ENCODE results near the gene DGKI. TPM values are rescaled to one million over a fixed set of nuclear protein-coding genes. Genes with fewer than 3 reads are reported as not detected.

Gene DGKI
- total and polyA plus RNA-seq, 2 donors (not counting 1 experiment from before 2014, with no cell fraction given) = not detected

- no peaks in the 10 kb centered on the region for H3K36me3 ChIP-seq (replicated peaks in 1 of 2; ENCODE audit: control extremely low read depth in 1 of 2, control insufficient read depth in 1 of 2, extremely low read depth in 1 of 2, insufficient read depth in 2 of 2, low read length in 1 of 2)
- Mint-ChIP-seq H3K27me3 (peaks cover 15% of the 10 kb centered on the region), H3K27ac (no peak overlapping the region), H3K9me3 (ENCODE audit: insufficient read depth) (peaks cover 3% of the 10 kb centered on the region), H3K4me1 (no peaks in the 10 kb centered on the region), H3K4me3 (no peak overlapping the region)
- no peaks in the 10 kb centered on the region for H3K27me3 ChIP-seq (replicated peaks in 1 of 4; ENCODE audit: control extremely low read depth in 1 of 4, control insufficient read depth in 3 of 4, insufficient read depth in 4 of 4, low read length in 3 of 4)
- H4K20me1 ChIP-seq (ENCODE audit: control insufficient read depth, insufficient read depth, low read length, poor library complexity, severe bottlenecking) = no peaks in the 10 kb centered on the region
- intact Hi-C loops (cut with micrococcal nuclease) = no loop called here
- TF ChIP-seq, protein P1, sequence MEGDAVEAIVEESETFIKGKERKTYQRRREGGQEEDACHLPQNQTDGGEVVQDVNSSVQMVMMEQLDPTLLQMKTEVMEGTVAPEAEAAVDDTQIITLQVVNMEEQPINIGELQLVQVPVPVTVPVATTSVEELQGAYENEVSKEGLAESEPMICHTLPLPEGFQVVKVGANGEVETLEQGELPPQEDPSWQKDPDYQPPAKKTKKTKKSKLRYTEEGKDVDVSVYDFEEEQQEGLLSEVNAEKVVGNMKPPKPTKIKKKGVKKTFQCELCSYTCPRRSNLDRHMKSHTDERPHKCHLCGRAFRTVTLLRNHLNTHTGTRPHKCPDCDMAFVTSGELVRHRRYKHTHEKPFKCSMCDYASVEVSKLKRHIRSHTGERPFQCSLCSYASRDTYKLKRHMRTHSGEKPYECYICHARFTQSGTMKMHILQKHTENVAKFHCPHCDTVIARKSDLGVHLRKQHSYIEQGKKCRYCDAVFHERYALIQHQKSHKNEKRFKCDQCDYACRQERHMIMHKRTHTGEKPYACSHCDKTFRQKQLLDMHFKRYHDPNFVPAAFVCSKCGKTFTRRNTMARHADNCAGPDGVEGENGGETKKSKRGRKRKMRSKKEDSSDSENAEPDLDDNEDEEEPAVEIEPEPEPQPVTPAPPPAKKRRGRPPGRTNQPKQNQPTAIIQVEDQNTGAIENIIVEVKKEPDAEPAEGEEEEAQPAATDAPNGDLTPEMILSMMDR (IDR thresholded peaks at IDR 0.05) = no peak
- no peak for TF ChIP-seq EZH2 (IDR thresholded peaks at IDR 0.05; ENCODE audit: borderline replicate concordance, insufficient read depth, low read depth, low read length, poor library complexity, severe bottlenecking)
- H3K27ac ChIP-seq (ENCODE audit: low read length in 2 of 2) = no peak overlapping the region
- H3K9ac ChIP-seq (ENCODE audit: low read length) = no peak overlapping the region
- peaks cover 0 to 6% (median 0%) of the 10 kb centered on the region in 3 donors for H3K9me3 ChIP-seq (ENCODE audit: control extremely low read depth in 1 of 3, control insufficient read depth in 2 of 3, insufficient read depth in 1 of 3, low read length in 2 of 3)
- CTCF ChIA-PET = no interaction called here
- H2AFZ ChIP-seq (ENCODE audit: insufficient read depth, low read depth, low read length, poor library complexity, severe bottlenecking) = no peak overlapping the region
- no peaks in the 10 kb centered on the region for H3K79me2 ChIP-seq (ENCODE audit: control insufficient read depth, insufficient read depth, low read length)
- ATAC-seq (ENCODE audit: low read depth) (no peak), DNase-seq (no peak)
- H3K4me2 ChIP-seq (replicated peaks; ENCODE audit: low read depth, low read length, poor library complexity, severe bottlenecking) = no peak overlapping the region
- POLR2A ChIA-PET = no interaction called here
- H3K4me3 ChIP-seq (ENCODE audit: control extremely low read depth in 1 of 5, extremely low read depth in 1 of 5, insufficient read depth in 1 of 5, low read depth in 2 of 5, low read length in 4 of 5) = no peak overlapping the region
- H3K4me1 ChIP-seq (ENCODE audit: control insufficient read depth in 2 of 2, insufficient read depth in 2 of 2, low read length in 2 of 2) = no peaks in the 10 kb centered on the region
- WGBS (ENCODE audit: insufficient coverage) = no CpG with 5 or more reads among the region's 2 CpGs
These were observed 54.8 kb downstream of the DGKI start for GRCh38 chr7:137791930-137792329.

- Histone ChIP-seq H3K27ac (ENCODE audit: low read length in 2 of 2) (no peak overlapping the region), H3K27me3 (replicated peaks in 1 of 4; ENCODE audit: control extremely low read depth in 1 of 4, control insufficient read depth in 3 of 4, insufficient read depth in 4 of 4, low read length in 3 of 4) (no peaks in the 10 kb centered on the region), H4K20me1 (ENCODE audit: control insufficient read depth, insufficient read depth, low read length, poor library complexity, severe bottlenecking) (no peaks in the 10 kb centered on the region), H3K36me3 (replicated peaks in 1 of 2; ENCODE audit: control extremely low read depth in 1 of 2, control insufficient read depth in 1 of 2, extremely low read depth in 1 of 2, insufficient read depth in 2 of 2, low read length in 1 of 2) (no peaks in the 10 kb centered on the region), H3K4me1 (ENCODE audit: control insufficient read depth in 2 of 2, insufficient read depth in 2 of 2, low read length in 2 of 2) (no peaks in the 10 kb centered on the region), H3K9me3 (ENCODE audit: control extremely low read depth in 1 of 3, control insufficient read depth in 2 of 3, insufficient read depth in 1 of 3, low read length in 2 of 3) (peaks cover 0 to 3% (median 0%) of the 10 kb centered on the region in 3 donors), H3K4me3 (ENCODE audit: control extremely low read depth in 1 of 5, extremely low read depth in 1 of 5, insufficient read depth in 1 of 5, low read depth in 2 of 5, low read length in 4 of 5) (no peak overlapping the region), H3K79me2 (ENCODE audit: control insufficient read depth, insufficient read depth, low read length) (no peaks in the 10 kb centered on the region), H2AFZ (ENCODE audit: insufficient read depth, low read depth, low read length, poor library complexity, severe bottlenecking) (no peak overlapping the region), H3K4me2 (replicated peaks; ENCODE audit: low read depth, low read length, poor library complexity, severe bottlenecking) (no peak overlapping the region), H3K9ac (ENCODE audit: low read length) (no peak overlapping the region)
- TF ChIP-seq, protein P1 (IDR thresholded peaks at IDR 0.05) = no peak
- TF ChIP-seq EZH2 (IDR thresholded peaks at IDR 0.05; ENCODE audit: borderline replicate concordance, insufficient read depth, low read depth, low read length, poor library complexity, severe bottlenecking) = no peak
- Mint-ChIP-seq H3K9me3 (ENCODE audit: insufficient read depth) (peaks cover 3% of the 10 kb centered on the region), H3K27me3 (peaks cover 16% of the 10 kb centered on the region), H3K27ac (no peak overlapping the region), H3K4me3 (no peak overlapping the region), H3K4me1 (no peaks in the 10 kb centered on the region)
- ATAC-seq (ENCODE audit: low read depth) = no peak
- CTCF ChIA-PET = no interaction called here
- no peak for DNase-seq
- intact Hi-C loops (cut with micrococcal nuclease) = no loop called here
- POLR2A ChIA-PET = no interaction called here
These were observed 55.9 kb downstream of the DGKI start for GRCh38 chr7:137790828-137791227.

All from B cell (primary cell).